Tibial nerve (tissue), 4 donors: ENCODE results near the gene TNKS1BP1. TPM values are rescaled to one million over a fixed set of nuclear protein-coding genes. Genes with fewer than 3 reads are reported as not detected.

Source experiments
- DNase-seq, 2 donors: peaks; one replicate each; pipeline ENCODE4 v3.0.0-alpha.2; 2019; ENCODE audit warnings: low spot score in 2 of 2
- H3K27ac ChIP-seq, 4 donors: fragments of 200-600 bp; sonication (generic) in 3 of 4; one replicate each; pipeline ENCODE4 v1.5.1; 2017 to 2019; ENCODE audit warnings: mild to moderate bottlenecking in 1 of 4
- H3K27me3 ChIP-seq, 2 donors: fragments of 200-600 bp; sonication (generic) in 1 of 2; one replicate each; pipeline versions ENCODE4 v1.5.1 to v1.6.0; 2017 to 2019
- H3K36me3 ChIP-seq, 3 donors: fragments of 200-600 bp; sonication (generic); one replicate each; pipeline ENCODE4 v1.5.1; 2018 to 2019
- H3K4me1 ChIP-seq, 4 donors: fragments of 200-600 bp; sonication (generic) in 3 of 4; one replicate each; pipeline ENCODE4 v1.5.1; 2017 to 2019
- H3K4me3 ChIP-seq, 4 donors: fragments of 200-600 bp; sonication (generic) in 3 of 4; one replicate each; pipeline ENCODE4 v1.5.1; 2017 to 2019; ENCODE audit warnings: mild to moderate bottlenecking in 1 of 4, moderate library complexity in 1 of 4
- H3K9me3 ChIP-seq, 4 donors: fragments of 200-600 bp; sonication (generic) in 3 of 4; one replicate each; pipeline ENCODE4 v1.5.1; 2017 to 2019
- CTCF ChIP-seq, 5 experiments: fragments of 200-600 bp in 3 of 5; fragments of 450-650 bp in 2 of 5; sonication (generic) in 3 of 5; IDR thresholded peaks; one replicate each; pipeline ENCODE4 v1.5.1; 2016 to 2019; ENCODE audit warnings: antibody characterized with exemption in 5 of 5, mild to moderate bottlenecking in 3 of 5, moderate library complexity in 2 of 5
- EP300 ChIP-seq, 2 donors: sonication (generic); formaldehyde crosslinking; IDR thresholded peaks; one replicate each; pipeline ENCODE4 v1.6.1; 2017; ENCODE audit warnings: antibody characterized with exemption in 2 of 2, mild to moderate bottlenecking in 1 of 2
- POLR2A ChIP-seq, 2 donors: fragments of 450-650 bp; IDR thresholded peaks; one replicate each; pipeline ENCODE4 v1.6.1; 2017; ENCODE audit warnings: antibody characterized with exemption in 2 of 2, mild to moderate bottlenecking in 2 of 2, moderate library complexity in 2 of 2
- WGBS, 2 donors: methylation state at CpG; one replicate each; pipeline ENCODE4 v1.1.5; 2018; 5-methylcytosine and 5-hydroxymethylcytosine counted together
- total RNA-seq, 4 donors: library from RNA; depleted of rRNA; stranded (reverse); fragments of >200 nt; gene quantifications; one replicate each; pipeline ENCODE4 v1.1.0, GENCODE V29; 2016

The TNKS1BP1 gene
- total RNA-seq, 4 donors from 2014 or later, result 147 to 238 (median 204) TPM

GRCh38 chr11:57303990-57304579 is 20.7 kb downstream of the TNKS1BP1 start:
- Histone ChIP-seq H3K9me3 (peaks cover 0 to 21% (median 4%) of the 10 kb centered on the region in 4 donors), H3K27me3 (no peaks in the 10 kb centered on the region), H3K4me3 (no peak overlapping the region), H3K4me1 (peaks cover 0 to 54% (median 32%) of the 10 kb centered on the region in 4 donors), H3K36me3 (peaks cover 10 to 58% (median 28%) of the 10 kb centered on the region in 3 donors), H3K27ac (peak overlapping the region in 3 of 4 donors; percentile 21 to 92 (median 66))
- WGBS, 2 donors, result 62 to 77% methylated on average over 8 of the region's 8 CpGs
- TF ChIP-seq POLR2A (IDR thresholded peaks at IDR 0.05), result no peak
- TF ChIP-seq EP300 (IDR thresholded peaks at IDR 0.05), result peak in 1 of 2 donors; percentile 29
- no peak for DNase-seq

- H3K4me1 ChIP-seq, result peaks cover 0 to 48% (median 28%) of the 10 kb centered on the region in 4 donors
- no peak for TF ChIP-seq POLR2A (IDR thresholded peaks at IDR 0.05)
- TF ChIP-seq EP300 (IDR thresholded peaks at IDR 0.05), result no peak
- no peak for TF ChIP-seq CTCF (IDR thresholded peaks at IDR 0.05)
- WGBS, 2 donors, result 75 to 82% methylated on average over 17 of the region's 17 CpGs
- peak overlapping the region in 2 of 4 donors; percentile 66 to 92 for H3K27ac ChIP-seq
- H3K4me3 ChIP-seq, result no peak overlapping the region
- DNase-seq, result no peak
- H3K27me3 ChIP-seq, result no peaks in the 10 kb centered on the region
- peaks cover 0 to 24% (median 4%) of the 10 kb centered on the region in 4 donors for H3K9me3 ChIP-seq
- peaks cover 10 to 58% (median 29%) of the 10 kb centered on the region in 3 donors for H3K36me3 ChIP-seq
These were observed 21.3 kb downstream of the TNKS1BP1 start for GRCh38 chr11:57303280-57303989.

GRCh38 chr11:57302489-57302888 is 22.3 kb downstream of the TNKS1BP1 start:
- Histone ChIP-seq H3K4me1 (peaks cover 0 to 38% (median 24%) of the 10 kb centered on the region in 4 donors), H3K27ac (no peak overlapping the region), H3K4me3 (no peak overlapping the region), H3K9me3 (peaks cover 0 to 32% (median 4%) of the 10 kb centered on the region in 4 donors), H3K27me3 (no peaks in the 10 kb centered on the region), H3K36me3 (peaks cover 10 to 63% (median 29%) of the 10 kb centered on the region in 3 donors)
- TF ChIP-seq POLR2A (IDR thresholded peaks at IDR 0.05) (no peak), CTCF (IDR thresholded peaks at IDR 0.05) (no peak), EP300 (IDR thresholded peaks at IDR 0.05) (no peak)
- WGBS, 2 donors, result 86 to 94% methylated on average over 12 to 15 of the region's 15 CpGs
- no peak for DNase-seq

- 96% methylated on average over 15 to 25 of the region's 27 CpGs for WGBS, 2 donors
- Histone ChIP-seq H3K9me3 (peaks cover 0 to 39% (median 4%) of the 10 kb centered on the region in 4 donors), H3K36me3 (peaks cover 10 to 69% (median 29%) of the 10 kb centered on the region in 3 donors), H3K4me1 (peaks cover 0 to 32% (median 17%) of the 10 kb centered on the region in 4 donors), H3K27ac (no peak overlapping the region), H3K4me3 (no peak overlapping the region), H3K27me3 (no peaks in the 10 kb centered on the region)
- DNase-seq, result no peak
- TF ChIP-seq CTCF (IDR thresholded peaks at IDR 0.05), result no peak
- no peak for TF ChIP-seq EP300 (IDR thresholded peaks at IDR 0.05)
- TF ChIP-seq POLR2A (IDR thresholded peaks at IDR 0.05), result no peak
These were observed 22.9 kb downstream of the TNKS1BP1 start for GRCh38 chr11:57301711-57302423.

- no peak for DNase-seq
- no peak overlapping the region for H3K4me3 ChIP-seq
- peaks cover 10 to 76% (median 29%) of the 10 kb centered on the region in 3 donors for H3K36me3 ChIP-seq
- H3K27me3 ChIP-seq, result no peaks in the 10 kb centered on the region
- 96 to 99% methylated on average over 10 of the region's 10 CpGs for WGBS, 2 donors
- peaks cover 0 to 41% (median 4%) of the 10 kb centered on the region in 4 donors for H3K9me3 ChIP-seq
- no peak overlapping the region for H3K27ac ChIP-seq
- peaks cover 0 to 21% (median 7%) of the 10 kb centered on the region in 4 donors for H3K4me1 ChIP-seq
- TF ChIP-seq CTCF (IDR thresholded peaks at IDR 0.05), result no peak
- TF ChIP-seq POLR2A (IDR thresholded peaks at IDR 0.05), result no peak
- no peak for TF ChIP-seq EP300 (IDR thresholded peaks at IDR 0.05)
These were observed 24.0 kb downstream of the TNKS1BP1 start for GRCh38 chr11:57300785-57301184.
